DND-41 (cell line): ENCODE data around the gene MECP2.

ENCODE experiments used
- ATAC-seq: fragments of 200-7000 bp; cut with Tn5 transposase; 3 replicates; pipeline ENCODE4 v1.9.1; 2021; ENCODE audit warnings: low read depth; ENCODE audit not compliant: insufficient read depth
- DNase-seq: peaks from one replicate; pipeline ENCODE4 v3.0.0-alpha.2; 2020
- H2AFZ ChIP-seq: 2 replicates; pipeline ENCODE4 v1.6.0; 2012; ENCODE audit warnings: low read depth, low read length
- H3K27ac ChIP-seq: 2 replicates; pipeline ENCODE4 v1.5.1; 2012; ENCODE audit warnings: low read length, inconsistent platforms
- H3K27me3 ChIP-seq: fragments of 200-600 bp; sonication (generic); 2 replicates; pipeline ENCODE4 v1.6.0; 2012; ENCODE audit warnings: low read length, mild to moderate bottlenecking, inconsistent platforms; ENCODE audit not compliant: insufficient read depth, poor library complexity
- H3K36me3 ChIP-seq: 2 replicates; pipeline ENCODE4 v1.5.1; 2012; ENCODE audit warnings: low read length, inconsistent platforms; ENCODE audit not compliant: insufficient read depth
- H3K4me1 ChIP-seq: 2 replicates; pipeline ENCODE4 v1.5.1; 2012; ENCODE audit warnings: mild to moderate bottlenecking, low read length; ENCODE audit not compliant: insufficient read depth
- H3K4me2 ChIP-seq: 2 replicates; pipeline ENCODE4 v1.6.0; 2012; ENCODE audit warnings: mild to moderate bottlenecking, moderate library complexity, low read length, inconsistent platforms; ENCODE audit not compliant: insufficient read depth
- H3K4me3 ChIP-seq, 2 experiments: fragments of 200-600 bp in 1 of 2; shearing (Covaris generic) in 1 of 2; 2 replicates each; pipeline ENCODE4 v1.5.1; 2012 to 2016; ENCODE audit warnings: inconsistent platforms in 2 of 2, low read length in 2 of 2, mild to moderate bottlenecking in 2 of 2, low read depth in 1 of 2, moderate library complexity in 1 of 2
- H3K79me2 ChIP-seq: 2 replicates; pipeline ENCODE4 v1.6.0; 2012; ENCODE audit warnings: low read length, inconsistent platforms; ENCODE audit not compliant: insufficient read depth
- H3K9ac ChIP-seq: 2 replicates; pipeline ENCODE4 v1.6.0; 2012; ENCODE audit warnings: low read depth, mild to moderate bottlenecking, inconsistent platforms, low read length, moderate library complexity
- H3K9me3 ChIP-seq: 2 replicates; pipeline ENCODE4 v1.5.1; 2012; ENCODE audit warnings: low read length, moderate library complexity, mild to moderate bottlenecking, inconsistent platforms; ENCODE audit not compliant: insufficient read depth, severe bottlenecking
- H4K20me1 ChIP-seq: 2 replicates; pipeline ENCODE4 v1.6.0; 2012; ENCODE audit warnings: low read length; ENCODE audit not compliant: insufficient read depth
- CTCF ChIP-seq: IDR thresholded peaks from 2 replicates; pipeline ENCODE4 v1.5.1; 2012; ENCODE audit warnings: borderline replicate concordance, low read length, moderate library complexity, mild to moderate bottlenecking; ENCODE audit not compliant: poor library complexity, severe bottlenecking; ENCODE audit errors: extremely low read depth
- EZH2 ChIP-seq: IDR thresholded peaks from 3 replicates; pipeline ENCODE4 v1.6.1; 2012; ENCODE audit warnings: borderline replicate concordance, low read depth, mild to moderate bottlenecking, moderate library complexity, low read length, inconsistent platforms; ENCODE audit not compliant: severe bottlenecking

Gene MECP2

GRCh38 chrX:153993978-153994377 lies 103.5 kb downstream of the MECP2 start:
- Histone ChIP-seq H3K36me3 (no peaks in the 10 kb centered on the region), H3K4me3 (no peak overlapping the region), H3K9me3 (no peaks in the 10 kb centered on the region), H2AFZ (no peak overlapping the region), H4K20me1 (no peaks in the 10 kb centered on the region), H3K79me2 (no peaks in the 10 kb centered on the region), H3K9ac (no peak overlapping the region), H3K4me2 (no peak overlapping the region), H3K27me3 (no peaks in the 10 kb centered on the region), H3K4me1 (no peaks in the 10 kb centered on the region), H3K27ac (no peak overlapping the region)
- ATAC-seq (no peak), DNase-seq (no peak)
- TF ChIP-seq EZH2, result no peak
- TF ChIP-seq CTCF, result no peak

DNA sequence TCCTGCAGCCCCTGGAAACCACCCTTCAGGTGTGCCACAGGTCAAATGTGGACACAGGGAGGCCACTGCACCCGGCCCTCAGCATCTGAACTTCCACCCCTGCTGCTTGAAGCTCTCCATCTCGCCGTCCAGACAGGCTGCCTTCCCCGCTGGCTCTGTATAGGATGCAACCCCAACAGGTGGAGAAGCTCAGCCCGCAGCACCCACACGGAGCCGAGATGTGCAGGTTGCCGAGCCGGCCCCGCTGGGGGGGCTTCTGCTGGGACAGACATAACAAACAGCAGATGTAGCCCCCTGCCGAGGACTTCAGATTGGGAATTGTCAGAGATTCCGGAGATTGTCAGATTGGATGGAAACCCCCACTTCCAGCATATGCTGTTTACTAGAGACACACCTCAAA lies 104.4 kb downstream of the MECP2 start:
- H3K27me3 ChIP-seq, result no peaks in the 10 kb centered on the region
- TF ChIP-seq CTCF (no peak), EZH2 (no peak)
- no peaks in the 10 kb centered on the region for H3K79me2 ChIP-seq
- no peak overlapping the region for H3K27ac ChIP-seq
- no peak overlapping the region for H3K9ac ChIP-seq
- ATAC-seq (no peak), DNase-seq (no peak)
- H4K20me1 ChIP-seq, result no peaks in the 10 kb centered on the region
- H2AFZ ChIP-seq, result no peak overlapping the region
- H3K4me3 ChIP-seq, result no peak overlapping the region
- no peaks in the 10 kb centered on the region for H3K4me1 ChIP-seq
- H3K4me2 ChIP-seq, result no peak overlapping the region
- H3K9me3 ChIP-seq, result no peaks in the 10 kb centered on the region
- H3K36me3 ChIP-seq, result no peaks in the 10 kb centered on the region

DNA sequence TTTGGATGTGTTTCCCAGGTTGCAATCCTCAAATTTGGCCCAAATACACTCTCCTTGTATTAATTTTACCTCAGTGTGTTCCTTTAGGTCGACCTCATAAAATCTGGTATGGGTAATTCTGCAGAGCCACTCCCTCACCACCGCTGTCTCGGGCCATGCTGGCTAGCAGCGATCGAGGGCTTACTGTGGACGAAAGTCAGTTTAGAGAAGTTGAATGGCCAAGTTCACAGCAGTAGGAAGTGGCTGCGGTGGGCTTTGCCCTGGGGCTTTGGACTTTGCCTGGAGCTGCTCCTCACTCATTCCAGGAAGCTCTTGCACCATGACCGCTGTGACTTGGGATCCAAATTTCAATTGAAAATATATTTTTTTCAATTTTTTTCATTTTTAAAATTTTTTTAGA lies 105.3 kb downstream of the MECP2 start:
- Histone ChIP-seq H3K4me3 (no peak overlapping the region), H3K4me1 (no peaks in the 10 kb centered on the region), H3K36me3 (no peaks in the 10 kb centered on the region), H3K9ac (no peak overlapping the region), H2AFZ (no peak overlapping the region), H3K27me3 (no peaks in the 10 kb centered on the region), H3K27ac (no peak overlapping the region), H3K9me3 (no peaks in the 10 kb centered on the region), H3K79me2 (no peaks in the 10 kb centered on the region), H3K4me2 (no peak overlapping the region), H4K20me1 (no peaks in the 10 kb centered on the region)
- no peak for DNase-seq
- ATAC-seq, result no peak
- TF ChIP-seq CTCF, result no peak
- no peak for TF ChIP-seq EZH2

- Histone ChIP-seq H2AFZ (no peak overlapping the region), H3K4me1 (no peaks in the 10 kb centered on the region), H3K27ac (no peak overlapping the region), H3K79me2 (no peaks in the 10 kb centered on the region), H3K9me3 (no peaks in the 10 kb centered on the region), H3K4me3 (no peak overlapping the region), H3K27me3 (no peaks in the 10 kb centered on the region), H4K20me1 (no peaks in the 10 kb centered on the region), H3K9ac (no peak overlapping the region), H3K36me3 (no peaks in the 10 kb centered on the region), H3K4me2 (no peak overlapping the region)
- ATAC-seq, result no peak
- no peak for DNase-seq
- no peak for TF ChIP-seq EZH2
- TF ChIP-seq CTCF, result no peak
Observed at GRCh38 chrX:153991013-153991580, 106.4 kb downstream of the MECP2 start.
